HL-60/S4 treated with phorbol 12-myristate 13-acetate at 8.2 ng/mL for 4 days and 3 days (cell line): ENCODE results near the gene CNOT10.
"Not testable (repeated sequence)": the region's sequence is repeated elsewhere in the genome, so short reads cannot be mapped to it uniquely, and the experiment has no call there.

Experiments used
- in situ Hi-C: fragments of 300-500 bp; cut with MboI; formaldehyde crosslinking; loops from 2 replicates; pipeline ENCODE4 v1.15.0; 2022; ENCODE audit warnings: low sequenced_read_pairs

Gene CNOT10

GRCh38 chr3:32685543-32686185 lies 676 bp downstream of the CNOT10 start:
- in situ Hi-C loops = no loop called here

- in situ Hi-C loops = no loop called here
These were observed 1.7 kb downstream of the CNOT10 start for GRCh38 chr3:32686713-32687112.

GRCh38 chr3:32691847-32692246 lies 6.9 kb downstream of the CNOT10 start:
- in situ Hi-C loops = no loop called here

GRCh38 chr3:32696523-32696922 lies 11.5 kb downstream of the CNOT10 start:
- in situ Hi-C loops = no loop called here

- in situ Hi-C loops = no loop called here
These were observed 13.5 kb downstream of the CNOT10 start for GRCh38 chr3:32698506-32698905.

- in situ Hi-C loops = no loop called here
These were observed 14.4 kb downstream of the CNOT10 start for GRCh38 chr3:32699429-32699828.

- in situ Hi-C loops = no loop called here
These were observed 15.3 kb downstream of the CNOT10 start for GRCh38 chr3:32700244-32700643.

GRCh38 chr3:32703491-32703972 lies 18.5 kb downstream of the CNOT10 start:
- in situ Hi-C loops = no loop called here

- in situ Hi-C loops = no loop called here
These were observed 20.2 kb downstream of the CNOT10 start for GRCh38 chr3:32705232-32705631.

GRCh38 chr3:32706348-32707025 lies 21.5 kb downstream of the CNOT10 start:
- in situ Hi-C loops = no loop called here

GRCh38 chr3:32707026-32707370 lies 22.0 kb downstream of the CNOT10 start:
- in situ Hi-C loops = no loop called here

GRCh38 chr3:32708672-32709283 lies 23.8 kb downstream of the CNOT10 start:
- in situ Hi-C loops = no loop called here

GRCh38 chr3:32709346-32709745 lies 24.4 kb downstream of the CNOT10 start:
- in situ Hi-C loops = no loop called here

GRCh38 chr3:32712506-32713055 lies 27.6 kb downstream of the CNOT10 start:
- in situ Hi-C loops = no loop called here

GRCh38 chr3:32713181-32713580 lies 28.2 kb downstream of the CNOT10 start:
- in situ Hi-C loops = no loop called here

GRCh38 chr3:32719335-32719734 lies 34.3 kb downstream of the CNOT10 start:
- in situ Hi-C loops = no loop called here

GRCh38 chr3:32719931-32720330 lies 34.9 kb downstream of the CNOT10 start:
- in situ Hi-C loops = no loop called here

GRCh38 chr3:32725721-32726120 lies 40.7 kb downstream of the CNOT10 start:
- in situ Hi-C loops = no loop called here

GRCh38 chr3:32733631-32734229 lies 48.7 kb downstream of the CNOT10 start:
- in situ Hi-C loops = no loop called here

GRCh38 chr3:32734756-32735155 lies 49.8 kb downstream of the CNOT10 start:
- in situ Hi-C loops = no loop called here

- in situ Hi-C loops = not testable (repeated sequence)
These were observed 58.5 kb downstream of the CNOT10 start for GRCh38 chr3:32743470-32743869.

- in situ Hi-C loops = no loop called here
These were observed 58.9 kb downstream of the CNOT10 start for GRCh38 chr3:32743934-32744333.
